GM12878 (cell line): ENCODE measurements around the gene ANKMY2. TPM values are rescaled to one million over a fixed set of nuclear protein-coding genes. Genes with fewer than 3 reads are reported as not detected.

Source experiments
- ATAC-seq: fragments of 200-7000 bp; cut with Tn5 transposase; 3 replicates; pipeline ENCODE4 v1.9.1; 2020; ENCODE audit warnings: mild to moderate bottlenecking, moderate library complexity
- BruUV-seq: library from RNA; stranded (reverse); fragments of 400-500 nt; replicated peaks from 2 replicates; lab custom pipeline; 2021; lab: Mats Ljungman, UMichigan
- CTCF ChIA-PET: fragments of 300-600 bp; sonication (Branson Sonifier 250); formaldehyde crosslinking; extraction: SDS; loops from one replicate; lab custom pipeline; 2021; ENCODE audit warnings: inconsistent platforms; lab: Yijun Ruan, JAX
- POLR2A ChIA-PET: fragments of 350-600 bp; formaldehyde crosslinking; extraction: SDS; loops from one replicate; lab custom pipeline; 2021; ENCODE audit warnings: inconsistent platforms; lab: Charles Lee
- RAD21 ChIA-PET: fragments of 300-600 bp; sonication (Branson Sonifier 250); formaldehyde crosslinking; loops from one replicate; lab custom pipeline; 2023; ENCODE audit warnings: antibody characterized with exemption; ENCODE audit not compliant: unreplicated experiment; lab: Charles Lee
- SMC1A ChIA-PET: fragments of 300-600 bp; sonication (Branson Sonifier 250); formaldehyde crosslinking; loops from one replicate; lab custom pipeline; 2023; ENCODE audit not compliant: unreplicated experiment, uncharacterized antibody; lab: Charles Lee
- DNase-seq: peaks from one replicate; pipeline ENCODE4 v3.0.0-alpha.2; 2011; ENCODE audit warnings: low read depth, low spot score
- FAIRE-seq: peaks from 3 replicates; lab custom pipeline; 2011; peaks lifted over from hg19 to GRCh38; lab: Jason Lieb, UNC
- H2AFZ ChIP-seq: 2 replicates; pipeline ENCODE4 v1.6.0; 2011; ENCODE audit warnings: low read depth, low read length, control low read depth; ENCODE audit not compliant: control insufficient read depth
- H3K27ac ChIP-seq: 2 replicates; pipeline ENCODE4 v1.5.1; 2011; ENCODE audit warnings: control low read depth; ENCODE audit not compliant: control insufficient read depth, insufficient read depth
- H3K27me3 ChIP-seq, 2 experiments: replicated peaks in 1 of 2; 2 replicates each; pipeline versions ENCODE4 v1.6.0 to v1.6.1; 2011; ENCODE audit warnings: low read length in 1 of 2; ENCODE audit not compliant: control insufficient read depth in 2 of 2, insufficient read depth in 2 of 2
- H3K36me3 ChIP-seq, 2 experiments: 2 replicates each; pipeline ENCODE4 v1.5.1; 2011; ENCODE audit warnings: low read length in 1 of 2; ENCODE audit not compliant: control insufficient read depth in 2 of 2, insufficient read depth in 2 of 2
- H3K4me1 ChIP-seq: 2 replicates; pipeline ENCODE4 v1.6.1; 2011; ENCODE audit warnings: mild to moderate bottlenecking, low read length, moderate library complexity, mixed read lengths; ENCODE audit not compliant: control insufficient read depth, insufficient read depth
- H3K4me2 ChIP-seq: 2 replicates; pipeline ENCODE4 v1.6.0; 2011; ENCODE audit warnings: control low read depth; ENCODE audit not compliant: control insufficient read depth, insufficient read depth
- H3K4me3 ChIP-seq: fragments of 200-600 bp; sonication (generic); 2 replicates; pipeline ENCODE4 v1.5.1; 2016
- H3K79me2 ChIP-seq: 2 replicates; pipeline ENCODE4 v1.6.0; 2011; ENCODE audit warnings: low read length; ENCODE audit not compliant: control insufficient read depth, insufficient read depth
- H3K9ac ChIP-seq: 2 replicates; pipeline ENCODE4 v1.8.0; 2011; ENCODE audit warnings: low read length, control low read depth, mixed read lengths; ENCODE audit not compliant: control insufficient read depth, insufficient read depth
- H3K9me3 ChIP-seq: replicated peaks from 3 replicates; pipeline ENCODE4 v1.5.1; 2011; ENCODE audit warnings: mild to moderate bottlenecking, low read length; ENCODE audit not compliant: control insufficient read depth, insufficient read depth
- H4K20me1 ChIP-seq: 2 replicates; pipeline ENCODE4 v1.6.0; 2011; ENCODE audit not compliant: control insufficient read depth, insufficient read depth
- CBX3 ChIP-seq: fragments of 200-600 bp; sonication (generic); IDR thresholded peaks from 2 replicates; pipeline ENCODE4 v1.6.1; 2016; ENCODE audit warnings: low read depth, borderline replicate concordance
- CBX5 ChIP-seq: sonication (generic); IDR thresholded peaks from 2 replicates; pipeline ENCODE4 v1.6.1; 2016; ENCODE audit warnings: low read depth, moderate library complexity, mild to moderate bottlenecking, inconsistent platforms
- DPF2 ChIP-seq: fragments of 450-650 bp; IDR thresholded peaks from 2 replicates; pipeline ENCODE4 v1.6.1; 2017; ENCODE audit warnings: mild to moderate bottlenecking
- EP300 ChIP-seq, 2 experiments: fragments of 150-350 bp in 1 of 2; IDR thresholded peaks; 2 replicates each; pipeline ENCODE4 v1.6.1; 2011 to 2012; ENCODE audit warnings: low read depth in 2 of 2, low read length in 2 of 2, borderline replicate concordance in 1 of 2, improper control_type of control experiment in 1 of 2, inconsistent platforms in 1 of 2; ENCODE audit not compliant: control insufficient read depth in 1 of 2
- IKZF1 ChIP-seq: fragments of 450-650 bp; conservative IDR thresholded peaks from 2 replicates; pipeline ENCODE4 v1.6.1; 2017; ENCODE audit warnings: antibody characterized with exemption, mild to moderate bottlenecking
- KDM1A ChIP-seq: fragments of 200-600 bp; sonication (generic); IDR thresholded peaks from 2 replicates; pipeline ENCODE4 v1.6.1; 2016; ENCODE audit warnings: borderline replicate concordance
- NBN ChIP-seq: fragments of 450-650 bp; IDR thresholded peaks from 2 replicates; pipeline ENCODE4 v1.6.1; 2016
- SMAD1 ChIP-seq: fragments of 450-650 bp; IDR thresholded peaks from 2 replicates; pipeline ENCODE4 v1.6.1; 2018; ENCODE audit warnings: mild to moderate bottlenecking, low read depth; ENCODE audit not compliant: partially characterized antibody
- TARDBP ChIP-seq: IDR thresholded peaks from 2 replicates; pipeline ENCODE4 v1.6.1; 2016; ENCODE audit warnings: borderline replicate concordance
- TCF7 ChIP-seq: IDR thresholded peaks from 2 replicates; pipeline ENCODE4 v1.6.1; 2014; ENCODE audit warnings: antibody characterized with exemption, borderline replicate concordance
- WGBS: methylation state at CpG from one replicate; pipeline ENCODE4 v1.1.6; 2016; ENCODE audit warnings: low lambda C conversion rate; ENCODE audit not compliant: insufficient replicate concordance, insufficient coverage; ENCODE audit errors: missing lambda C conversion rate; 5-methylcytosine and 5-hydroxymethylcytosine counted together
- in situ Hi-C: fragments of 300-500 bp; cut with MboI; formaldehyde crosslinking; loops from 9 replicates; pipeline ENCODE4 v1.14.3; 2018; ENCODE audit warnings: mixed read lengths
- intact Hi-C: fragments of 100-400 bp; cut with micrococcal nuclease; formaldehyde crosslinking; loops from one replicate; pipeline ENCODE4 v1.14.2; 2022; ENCODE audit not compliant: unreplicated experiment
- polyA plus RNA-seq, 11 experiments: library from polyadenylated mRNA; depleted of rRNA in 4 of 11; unstranded in 6 of 11; stranded (reverse) in 5 of 11; fragments of >200 nt; fragmentation: Nextera tagmentation in 4 of 11; fragmentation: Illumina TruSeq in 1 of 11; extraction: Ambion mirVana in 4 of 11; extraction: Trizol in 1 of 11; gene quantifications; 1 replicate in 1 of 11; 2 replicates in 10 of 11; pipeline versions ENCODE4 v1.2.1 to v1.2.3, GENCODE V29; 2011 to 2016; ENCODE audit warnings: inconsistent platforms in 2 of 11, missing spikeins in 2 of 11, low read depth in 1 of 11
- total RNA-seq, 4 experiments: library from RNA; depleted of rRNA in 3 of 4; stranded (reverse); fragments of >200 nt in 3 of 4; fragmentation: Illumina TruSeq in 1 of 4; extraction: Trizol in 1 of 4; gene quantifications; 2 replicates each; pipeline versions ENCODE4 v1.2.1 to v1.2.3, GENCODE V29; 2013 to 2021
- TF ChIP-seq, protein P1 (sequence below): IDR thresholded peaks from 2 replicates; pipeline ENCODE4 v1.6.1; 2011; ENCODE audit warnings: borderline replicate concordance, low read depth, mild to moderate bottlenecking, moderate library complexity, low read length; ENCODE audit not compliant: insufficient read depth, poor library complexity, severe bottlenecking

The ANKMY2 gene
- total and polyA plus RNA-seq, 10 of the 15 experiments (the other 5 are each of a cell fraction or from before 2014, with no cell fraction given): 0.10 to 0.48 (median 0.29) TPM

DNA sequence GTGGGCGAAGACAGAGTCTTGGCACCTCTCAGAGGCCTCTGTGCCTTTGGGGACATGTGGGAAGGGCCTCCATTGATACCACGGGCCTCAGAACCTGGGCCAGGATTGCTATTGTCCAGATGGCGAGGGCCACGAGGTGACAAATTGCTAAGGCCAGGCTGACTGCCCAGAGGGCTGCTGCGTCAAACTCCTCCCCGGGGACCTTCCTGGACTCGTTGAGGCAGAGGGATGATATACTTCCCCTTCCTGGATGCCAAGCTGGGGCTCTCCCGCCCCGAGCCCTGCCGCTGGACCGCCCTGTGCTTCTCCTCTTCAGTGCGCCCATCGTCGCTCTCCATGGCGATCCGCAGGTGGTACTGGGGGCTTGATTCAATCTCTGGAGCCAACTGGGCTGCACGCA lies 60.0 kb downstream of the ANKMY2 start:
- in situ Hi-C loops: no loop called here
- H3K79me2 ChIP-seq: no peaks in the 10 kb centered on the region
- FAIRE-seq (no peak), ATAC-seq (no peak), DNase-seq (no peak)
- CTCF ChIA-PET: no interaction called here
- H3K4me1 ChIP-seq: no peaks in the 10 kb centered on the region
- 56% methylated on average over 17 of the region's 17 CpGs for WGBS
- intact Hi-C loops: no loop called here
- BruUV-seq: no TSS peak
- POLR2A ChIA-PET: no interaction called here
- H3K27me3 ChIP-seq: no peaks in the 10 kb centered on the region; a peak in 1 of 4 replicates
- SMC1A ChIA-PET: no interaction called here
- no peak overlapping the region for H3K9ac ChIP-seq
- H3K36me3 ChIP-seq: no peaks in the 10 kb centered on the region
- RAD21 ChIA-PET: no interaction called here
- H3K4me3 ChIP-seq: no peak overlapping the region
- TF ChIP-seq IKZF1 (no peak), KDM1A (no peak), CBX3 (no peak), SMAD1 (no peak), TCF7 (no peak), DPF2 (no peak), TARDBP (no peak), NBN (no peak), EP300 (IDR thresholded peaks at IDR 0.05; ENCODE audit: borderline replicate concordance in 1 of 2, control insufficient read depth in 1 of 2, low read depth in 2 of 2, low read length in 2 of 2) (no peak), CBX5 (no peak)
- TF ChIP-seq, protein P1, sequence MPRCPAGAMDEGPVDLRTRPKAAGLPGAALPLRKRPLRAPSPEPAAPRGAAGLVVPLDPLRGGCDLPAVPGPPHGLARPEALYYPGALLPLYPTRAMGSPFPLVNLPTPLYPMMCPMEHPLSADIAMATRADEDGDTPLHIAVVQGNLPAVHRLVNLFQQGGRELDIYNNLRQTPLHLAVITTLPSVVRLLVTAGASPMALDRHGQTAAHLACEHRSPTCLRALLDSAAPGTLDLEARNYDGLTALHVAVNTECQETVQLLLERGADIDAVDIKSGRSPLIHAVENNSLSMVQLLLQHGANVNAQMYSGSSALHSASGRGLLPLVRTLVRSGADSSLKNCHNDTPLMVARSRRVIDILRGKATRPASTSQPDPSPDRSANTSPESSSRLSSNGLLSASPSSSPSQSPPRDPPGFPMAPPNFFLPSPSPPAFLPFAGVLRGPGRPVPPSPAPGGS: no peak
- TF ChIP-seq, all 136 proteins: peak for 0
- H3K9me3 ChIP-seq: no peaks in the 10 kb centered on the region
- no peak overlapping the region for H2AFZ ChIP-seq
- no peak overlapping the region for H3K27ac ChIP-seq
- H3K4me2 ChIP-seq: no peak overlapping the region
- H4K20me1 ChIP-seq: no peaks in the 10 kb centered on the region
